GM20431 (cell line): Measurements from ENCODE around the gene DOCK4.

Experiments used
- in situ Hi-C: fragments of 300-500 bp; cut with MseI, MboI; formaldehyde crosslinking; loops from one replicate; pipeline ENCODE4 v1.15.0; 2020; ENCODE audit warnings: low sequenced_read_pairs; ENCODE audit not compliant: unreplicated experiment

The DOCK4 gene

GRCh38 chr7:111732923-111733322 is 473.3 kb downstream of the DOCK4 start:
- in situ Hi-C loops, result loop anchor here (25.0 kb wide), 1 partner anchor 754 kb away; the partner anchor contains the start of gene LSMEM1

GRCh38 chr7:111730476-111731300 is 475.5 kb downstream of the DOCK4 start:
- in situ Hi-C loops, result loop anchor here (25.0 kb wide), 1 partner anchor 757 kb away; the partner anchor contains the start of gene LSMEM1

GRCh38 chr7:111730057-111730456 is 476.1 kb downstream of the DOCK4 start:
- in situ Hi-C loops, result loop anchor here (25.0 kb wide), 1 partner anchor 757 kb away; the partner anchor contains the start of gene LSMEM1

DNA sequence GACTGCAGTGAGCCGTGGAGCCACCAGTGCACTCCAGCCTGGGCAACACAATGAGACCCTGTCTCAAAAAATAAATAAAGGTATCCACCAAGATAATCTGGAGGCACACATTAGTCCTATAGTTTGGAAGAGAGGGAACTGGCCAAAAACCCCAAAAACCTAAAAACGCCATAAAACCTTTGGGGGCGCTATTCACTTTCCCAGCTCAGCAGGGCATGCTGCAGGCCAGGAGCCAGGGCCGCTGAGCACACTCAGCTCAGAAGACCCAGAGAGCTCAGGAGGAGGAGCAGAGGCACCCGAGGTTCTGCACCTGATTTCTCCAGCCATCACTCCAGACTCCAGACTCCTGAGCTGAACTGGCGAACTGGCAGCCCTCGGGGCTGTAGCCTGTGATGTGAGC is 476.7 kb downstream of the DOCK4 start:
- in situ Hi-C loops, result loop anchor here (25.0 kb wide), 1 partner anchor 758 kb away; the partner anchor contains the start of gene LSMEM1

DNA sequence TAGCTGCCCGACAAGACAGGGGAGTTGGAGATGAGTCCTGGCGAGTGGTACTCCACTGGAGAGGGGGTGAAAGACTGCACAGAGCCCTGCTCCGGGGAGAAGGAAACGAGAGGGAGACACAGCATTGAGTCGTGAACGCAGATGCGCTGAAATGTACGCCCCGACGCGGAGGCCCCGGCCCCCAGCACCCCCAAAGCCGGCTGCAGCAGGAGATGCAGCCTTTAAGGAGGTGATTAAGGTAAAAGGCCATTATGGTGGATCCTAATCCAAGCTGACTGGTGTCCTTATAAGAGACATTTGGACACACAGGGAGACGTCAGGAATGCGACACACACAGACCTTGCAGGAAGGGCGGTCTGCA is 477.6 kb downstream of the DOCK4 start:
- in situ Hi-C loops, result loop anchor here (25.0 kb wide), 1 partner anchor 759 kb away; the partner anchor contains the start of gene LSMEM1

- in situ Hi-C loops, result loop anchor here (25.0 kb wide), 1 partner anchor 759 kb away; the partner anchor contains the start of gene LSMEM1
Observed at GRCh38 chr7:111727905-111728634, 478.1 kb downstream of the DOCK4 start.

DNA sequence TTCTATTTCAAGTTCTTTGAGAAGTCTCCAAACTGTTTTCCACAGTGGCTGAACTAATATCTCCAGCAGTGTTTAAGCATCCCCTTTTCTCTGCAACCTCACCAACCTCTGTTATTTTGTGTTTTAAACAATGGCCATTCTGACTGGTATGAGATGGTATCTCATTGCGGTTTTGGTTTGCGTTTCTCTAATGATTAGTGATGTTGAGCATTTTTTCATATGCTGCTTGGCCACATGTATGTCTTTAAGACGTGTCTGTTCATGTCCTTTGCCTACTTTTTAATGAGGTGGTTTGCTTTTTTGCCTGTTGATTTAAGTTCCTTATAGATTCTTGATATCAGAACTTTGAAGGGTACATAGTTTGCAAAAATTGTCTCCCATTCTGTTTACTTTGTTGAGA is 487.3 kb downstream of the DOCK4 start:
- in situ Hi-C loops, result no loop called here

GRCh38 chr7:111711426-111712065 is 494.7 kb downstream of the DOCK4 start:
- in situ Hi-C loops, result no loop called here

- in situ Hi-C loops, result no loop called here
Observed at GRCh38 chr7:111710839-111711380, 495.3 kb downstream of the DOCK4 start.

GRCh38 chr7:111708072-111708471 is 498.1 kb downstream of the DOCK4 start:
- in situ Hi-C loops, result no loop called here

DNA sequence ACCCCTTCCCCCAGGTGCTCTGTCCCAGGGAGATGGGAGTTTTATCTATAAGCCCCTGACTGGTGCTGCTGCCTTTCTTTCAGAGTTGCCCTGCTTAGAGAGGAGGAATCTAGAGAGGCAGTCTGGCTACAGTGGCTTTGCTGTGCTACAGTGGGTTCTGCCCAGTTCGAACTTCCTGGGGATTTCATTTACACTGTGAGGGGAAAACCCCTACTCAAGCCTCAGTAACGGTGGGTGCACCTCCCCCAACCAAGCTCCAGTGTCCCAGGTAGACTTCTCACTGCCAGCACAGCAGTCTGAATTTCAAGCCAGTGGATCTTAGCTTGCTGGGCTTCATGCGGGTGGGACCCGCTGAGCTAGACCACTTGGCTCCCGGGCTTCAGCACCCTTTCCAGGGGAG is 500.4 kb downstream of the DOCK4 start:
- in situ Hi-C loops, result no loop called here

DNA sequence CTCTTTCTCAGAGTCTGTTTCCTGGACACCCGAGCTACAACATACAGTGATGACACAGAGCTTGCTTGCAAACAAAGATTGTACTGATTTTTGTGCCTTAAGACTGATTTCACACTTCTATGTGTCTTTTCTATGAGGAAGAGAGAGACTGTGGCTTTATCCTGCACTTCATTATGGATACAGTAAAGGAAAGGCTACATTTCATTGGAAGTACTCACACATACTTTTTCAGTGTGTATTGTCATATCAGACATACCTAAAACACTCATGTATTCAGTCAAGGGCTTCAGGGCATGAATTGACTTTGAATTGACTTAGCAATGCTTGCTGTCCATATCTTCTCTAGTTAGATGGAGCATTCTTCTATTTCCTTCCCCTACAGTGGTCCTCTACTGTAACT is 508.4 kb downstream of the DOCK4 start:
- in situ Hi-C loops, result no loop called here

DNA sequence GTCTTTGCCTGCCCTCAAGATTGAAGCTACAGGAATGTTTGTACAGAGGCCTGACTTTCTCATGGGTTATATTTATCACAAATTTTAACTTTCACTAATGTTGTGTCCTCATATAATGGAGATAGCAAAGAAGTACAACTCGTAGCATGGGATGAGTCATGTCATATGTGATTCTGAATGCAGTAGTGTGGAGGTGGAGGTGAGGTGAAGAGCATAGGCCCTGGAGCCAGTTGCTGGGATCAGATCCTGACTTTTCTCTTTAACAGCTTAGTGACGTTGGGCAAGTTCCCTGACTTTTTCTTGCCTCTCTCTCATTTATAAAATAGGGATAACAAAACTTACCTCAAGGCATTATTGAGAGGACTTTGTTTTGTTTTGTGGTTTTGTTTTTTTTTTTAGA is 511.8 kb downstream of the DOCK4 start:
- in situ Hi-C loops, result no loop called here

DNA sequence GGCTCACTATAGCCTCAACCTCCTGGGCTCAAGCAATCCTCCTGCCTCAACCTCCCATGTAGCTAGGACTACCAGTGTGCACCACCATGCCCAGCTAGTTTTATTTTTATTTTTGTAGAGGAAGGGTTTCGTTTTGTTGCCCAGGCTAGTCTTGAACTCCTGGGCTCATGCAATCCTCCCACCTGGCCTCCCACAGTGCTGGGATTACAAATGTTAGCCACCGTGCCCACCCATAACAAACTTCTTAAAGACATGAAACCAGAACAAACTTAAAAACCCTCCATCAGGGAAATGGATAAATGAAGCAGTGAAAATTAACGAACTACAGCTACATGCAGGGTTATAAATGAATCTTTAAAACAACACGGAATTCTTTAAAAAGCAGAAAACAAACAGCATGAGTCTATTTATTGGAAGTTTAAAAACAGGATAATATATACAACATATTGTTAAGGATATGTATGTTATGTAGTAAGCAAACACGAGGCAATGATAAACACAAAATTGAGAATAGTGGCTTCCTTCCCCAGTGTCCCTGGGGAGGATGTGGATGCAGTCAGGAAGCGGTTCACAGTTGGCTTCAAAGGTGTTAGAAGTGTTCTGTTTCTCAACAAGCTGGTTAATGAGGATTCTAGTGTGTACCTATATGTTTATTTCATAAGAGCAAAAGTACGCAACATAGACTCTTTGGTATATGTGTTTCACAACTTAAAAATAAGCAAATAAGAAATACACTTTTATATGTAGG is 515.7 kb downstream of the DOCK4 start:
- in situ Hi-C loops, result no loop called here

DNA sequence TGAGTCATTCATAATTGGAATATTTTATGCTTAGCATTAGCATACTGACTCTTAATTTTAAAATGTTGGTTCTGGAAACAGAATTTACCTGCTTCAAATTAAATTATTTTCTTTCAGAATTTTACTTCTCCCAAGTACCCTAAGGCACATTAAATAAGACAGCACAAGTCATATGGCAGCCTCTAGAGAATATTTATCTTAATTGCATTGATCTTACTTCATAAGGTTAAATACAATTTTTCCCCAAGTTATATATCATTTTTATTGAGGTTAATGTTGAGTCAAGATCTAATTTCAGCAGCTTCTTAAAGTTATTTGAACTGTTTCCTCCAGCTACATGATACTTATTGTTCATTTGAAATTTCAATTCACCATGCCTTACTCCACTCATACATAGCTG is 520.9 kb downstream of the DOCK4 start:
- in situ Hi-C loops, result no loop called here

- in situ Hi-C loops, result no loop called here
Observed at GRCh38 chr7:111682588-111683340, 523.4 kb downstream of the DOCK4 start.

GRCh38 chr7:111681242-111681641 is 525.0 kb downstream of the DOCK4 start:
- in situ Hi-C loops, result no loop called here

DNA sequence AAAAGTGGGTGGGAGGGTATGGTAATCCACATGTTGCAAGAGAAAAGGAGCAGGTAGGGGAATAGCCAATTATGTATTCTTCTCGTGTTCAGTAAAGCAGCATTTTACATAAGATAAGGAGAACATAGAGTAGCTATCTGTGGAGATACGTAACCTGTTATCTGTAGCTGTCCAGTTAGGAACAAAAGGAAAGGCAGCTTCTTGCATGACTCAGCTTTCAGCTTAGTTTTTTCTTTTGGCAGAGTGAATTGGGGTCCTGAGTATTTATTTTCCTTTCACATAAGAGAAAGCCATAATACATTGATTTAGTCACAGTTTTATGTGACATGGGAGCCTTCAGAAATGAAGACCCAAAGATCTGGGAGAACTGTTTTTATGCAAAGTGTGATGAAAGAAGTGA is 527.2 kb downstream of the DOCK4 start:
- in situ Hi-C loops, result no loop called here

DNA sequence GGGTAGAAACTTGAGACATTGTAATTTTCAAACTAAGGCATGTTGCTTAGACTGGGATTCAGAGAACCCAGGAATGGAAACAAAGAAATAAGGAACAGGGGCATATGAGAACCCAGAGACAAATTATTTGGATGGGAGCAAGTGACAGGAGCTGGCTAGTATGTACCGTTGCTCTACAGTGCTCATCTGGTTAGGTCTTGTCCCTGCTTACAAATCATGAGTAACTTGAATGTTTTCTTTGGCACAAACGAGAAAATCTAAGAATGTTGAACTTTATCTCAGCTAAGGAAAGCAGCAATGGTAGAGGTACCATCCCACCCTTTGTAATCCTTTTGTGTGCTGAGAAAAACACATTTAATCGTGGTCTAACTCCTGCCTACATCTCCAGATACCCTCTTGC is 527.9 kb downstream of the DOCK4 start:
- in situ Hi-C loops, result no loop called here
